ENCODE data around the gene PLA2G4E.

Gene PLA2G4E

GRCh38 chr15:41981371-41982132 is 39.3 kb downstream of the PLA2G4E start:
- in situ Hi-C loops (cut with HindIII; ENCODE audit: low sequenced_read_pairs) = no loop called here
- TF ChIP-seq, protein P1, sequence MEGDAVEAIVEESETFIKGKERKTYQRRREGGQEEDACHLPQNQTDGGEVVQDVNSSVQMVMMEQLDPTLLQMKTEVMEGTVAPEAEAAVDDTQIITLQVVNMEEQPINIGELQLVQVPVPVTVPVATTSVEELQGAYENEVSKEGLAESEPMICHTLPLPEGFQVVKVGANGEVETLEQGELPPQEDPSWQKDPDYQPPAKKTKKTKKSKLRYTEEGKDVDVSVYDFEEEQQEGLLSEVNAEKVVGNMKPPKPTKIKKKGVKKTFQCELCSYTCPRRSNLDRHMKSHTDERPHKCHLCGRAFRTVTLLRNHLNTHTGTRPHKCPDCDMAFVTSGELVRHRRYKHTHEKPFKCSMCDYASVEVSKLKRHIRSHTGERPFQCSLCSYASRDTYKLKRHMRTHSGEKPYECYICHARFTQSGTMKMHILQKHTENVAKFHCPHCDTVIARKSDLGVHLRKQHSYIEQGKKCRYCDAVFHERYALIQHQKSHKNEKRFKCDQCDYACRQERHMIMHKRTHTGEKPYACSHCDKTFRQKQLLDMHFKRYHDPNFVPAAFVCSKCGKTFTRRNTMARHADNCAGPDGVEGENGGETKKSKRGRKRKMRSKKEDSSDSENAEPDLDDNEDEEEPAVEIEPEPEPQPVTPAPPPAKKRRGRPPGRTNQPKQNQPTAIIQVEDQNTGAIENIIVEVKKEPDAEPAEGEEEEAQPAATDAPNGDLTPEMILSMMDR (IDR thresholded peaks at IDR 0.05; ENCODE audit: low read depth, low read length) = no peak
- DNase-seq (ENCODE audit: low read depth, low spot score) = no peak
- H3K4me3 ChIP-seq (ENCODE audit: low read depth, low read length) = no peak overlapping the region

DNA sequence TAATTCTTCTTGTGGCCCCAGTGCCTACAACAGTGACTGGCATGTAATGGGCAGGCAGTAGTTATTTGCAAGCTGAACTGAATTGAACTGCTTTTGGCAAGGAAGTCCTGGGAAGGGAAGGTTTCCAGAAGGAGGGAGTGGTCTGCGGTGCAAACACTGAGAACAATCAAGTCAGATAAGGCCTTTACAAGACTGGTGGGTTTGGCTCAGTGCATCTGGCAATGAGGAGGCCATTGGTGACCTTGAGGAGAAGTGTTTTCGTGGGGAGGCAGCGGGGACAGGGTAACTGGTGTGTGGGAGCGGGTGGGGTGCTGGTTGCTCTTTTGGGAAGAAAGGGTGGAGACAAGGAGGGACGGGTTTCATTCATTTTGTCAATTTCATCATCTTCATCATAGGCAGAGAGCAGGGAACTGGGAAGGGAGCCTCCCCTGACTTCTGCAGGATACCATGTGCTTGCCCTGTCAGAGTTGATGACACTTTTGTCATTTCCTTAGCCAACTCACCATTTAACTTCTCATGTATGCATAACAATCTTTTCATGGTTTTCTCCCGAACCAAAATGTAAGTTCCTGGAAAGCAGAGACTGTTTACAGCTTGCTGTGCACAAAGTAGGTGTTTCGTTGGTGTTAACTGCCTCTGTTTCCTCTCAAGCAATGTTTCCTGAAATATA is 40.1 kb downstream of the PLA2G4E start:
- no peak for DNase-seq (ENCODE audit: low read depth, low spot score)
- in situ Hi-C loops (cut with HindIII; ENCODE audit: low sequenced_read_pairs) = no loop called here
- H3K4me3 ChIP-seq (ENCODE audit: low read depth, low read length) = no peak overlapping the region
- TF ChIP-seq, protein P1 (IDR thresholded peaks at IDR 0.05; ENCODE audit: low read depth, low read length) = no peak

DNA sequence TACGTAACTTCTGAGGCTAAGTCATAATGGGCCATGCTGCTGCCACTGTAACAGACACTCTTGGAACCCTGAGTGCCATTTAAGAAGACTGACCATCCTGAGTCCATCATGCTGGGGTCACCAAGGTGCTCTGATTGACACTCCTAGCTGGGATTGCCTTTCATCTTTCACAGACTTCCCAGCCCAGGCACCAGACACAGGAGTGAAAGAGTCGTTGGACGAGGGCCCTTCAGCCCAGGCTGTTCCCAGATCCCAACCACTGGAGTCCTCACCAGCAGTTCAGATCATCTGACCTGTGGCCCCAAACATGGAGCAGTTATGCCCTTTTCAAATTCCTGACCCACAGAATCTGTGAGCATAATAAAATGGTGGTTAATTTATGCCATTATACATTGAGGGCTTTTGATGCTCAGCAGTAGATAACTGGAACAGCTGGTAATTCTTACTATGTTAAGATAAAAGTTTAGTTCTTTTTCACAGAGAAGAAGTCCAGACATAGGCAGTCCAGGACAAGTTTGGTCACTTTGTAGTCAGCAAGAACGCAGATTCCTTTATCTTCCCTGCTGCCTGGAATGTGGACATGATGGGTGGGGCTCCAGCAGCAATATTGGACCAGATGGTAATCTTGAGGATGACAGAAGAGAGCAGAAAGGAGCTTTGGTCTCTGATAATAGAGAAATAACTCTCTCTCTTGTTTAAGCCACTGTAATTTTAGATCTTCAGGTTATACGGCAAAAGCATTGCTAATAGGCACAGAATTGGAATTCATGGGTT is 41.2 kb downstream of the PLA2G4E start:
- in situ Hi-C loops (cut with HindIII; ENCODE audit: low sequenced_read_pairs) = no loop called here
- TF ChIP-seq, protein P1 (IDR thresholded peaks at IDR 0.05; ENCODE audit: low read depth, low read length) = no peak
- no peak overlapping the region for H3K4me3 ChIP-seq (ENCODE audit: low read depth, low read length)
- DNase-seq (ENCODE audit: low read depth, low spot score) = no peak

- no peak for DNase-seq (ENCODE audit: low read depth, low spot score)
- H3K4me3 ChIP-seq (ENCODE audit: low read depth, low read length) = no peak overlapping the region
- TF ChIP-seq, protein P1 (IDR thresholded peaks at IDR 0.05; ENCODE audit: low read depth, low read length) = no peak
- in situ Hi-C loops (cut with HindIII; ENCODE audit: low sequenced_read_pairs) = no loop called here
Observed at GRCh38 chr15:41978534-41978933, 42.3 kb downstream of the PLA2G4E start.

DNA sequence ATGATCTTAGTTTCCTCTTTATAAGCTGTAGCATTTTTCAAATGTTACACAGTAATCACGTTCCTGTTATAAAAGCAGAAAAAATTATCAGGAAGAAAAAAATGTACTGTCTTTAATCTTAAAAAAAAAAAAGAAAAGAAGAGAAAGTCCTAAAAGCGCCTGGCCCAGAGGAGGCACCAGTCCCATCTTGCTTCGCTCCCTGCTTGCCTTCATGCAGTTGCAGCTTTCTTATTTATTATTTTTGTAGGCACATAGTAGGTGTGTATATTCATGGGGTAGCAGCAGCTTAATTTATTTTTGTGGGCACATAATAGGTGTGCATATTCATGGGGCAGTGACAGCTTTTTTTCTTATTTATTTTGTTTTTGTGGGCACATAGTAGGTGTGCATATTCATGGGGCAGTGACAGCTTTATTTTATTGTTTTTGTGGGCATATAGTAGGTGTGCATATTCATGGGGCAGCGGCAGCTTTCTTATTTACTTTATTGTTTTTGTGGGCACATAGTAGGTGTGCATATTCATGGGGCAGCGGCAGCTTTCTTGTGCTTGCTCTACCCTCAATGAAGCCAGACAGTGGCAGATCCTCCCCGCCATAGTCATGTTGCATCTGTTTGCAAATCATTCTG is 43.0 kb downstream of the PLA2G4E start:
- H3K4me3 ChIP-seq (ENCODE audit: low read depth, low read length) = no peak overlapping the region
- DNase-seq (ENCODE audit: low read depth, low spot score) = no peak
- TF ChIP-seq, protein P1 (IDR thresholded peaks at IDR 0.05; ENCODE audit: low read depth, low read length) = no peak
- in situ Hi-C loops (cut with HindIII; ENCODE audit: low sequenced_read_pairs) = no loop called here

DNA sequence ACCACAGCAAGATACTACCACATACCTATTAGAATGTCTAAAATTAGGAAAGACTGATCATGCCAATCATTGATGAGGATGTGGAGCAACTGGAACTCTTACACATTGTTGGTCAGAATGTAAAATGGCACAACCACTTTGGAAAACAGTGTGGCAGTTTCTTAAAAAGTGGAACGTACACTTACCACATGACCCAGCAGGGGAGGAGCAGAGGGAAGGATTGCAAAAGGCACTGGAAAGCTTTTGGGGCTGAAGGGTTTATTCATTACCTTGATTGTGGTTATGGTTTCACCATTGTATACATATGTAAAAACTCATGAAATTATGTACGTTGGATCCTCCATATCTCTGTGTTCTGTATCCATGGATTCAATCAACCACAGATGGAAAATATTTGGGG is 45.2 kb downstream of the PLA2G4E start:
- in situ Hi-C loops (cut with HindIII; ENCODE audit: low sequenced_read_pairs) = no loop called here
- TF ChIP-seq, protein P1 (IDR thresholded peaks at IDR 0.05; ENCODE audit: low read depth, low read length) = no peak
- no peak for DNase-seq (ENCODE audit: low read depth, low spot score)
- H3K4me3 ChIP-seq (ENCODE audit: low read depth, low read length) = no peak overlapping the region
